Endothelial cell of umbilical vein (primary cell): ENCODE measurements around the gene PCED1B. TPM values are rescaled to one million over a fixed set of nuclear protein-coding genes. Genes with fewer than 3 reads are reported as not detected.

ENCODE experiments used
- BruUV-seq: library from RNA; stranded (reverse); fragments of 400-500 nt; replicated peaks from 2 replicates; lab custom pipeline; 2021; lab: Mats Ljungman, UMichigan
- CTCF ChIA-PET: fragments of 300-600, 350-600 bp; sonication (Branson Sonifier 250); formaldehyde crosslinking; loops from one replicate; lab custom pipeline; 2021; ENCODE audit warnings: antibody characterized with exemption, inconsistent platforms; lab: Charles Lee
- POLR2A ChIA-PET: fragments of 300-600, 350-600 bp; sonication (Branson Sonifier 250); formaldehyde crosslinking; loops from one replicate; lab custom pipeline; 2021; ENCODE audit warnings: antibody characterized with exemption, inconsistent platforms; lab: Charles Lee
- DNase-seq: peaks from one replicate; pipeline ENCODE4 v3.0.0-alpha.2; 2011; ENCODE audit warnings: low read depth, low spot score
- FAIRE-seq: peaks from 2 replicates; lab custom pipeline; 2011; peaks lifted over from hg19 to GRCh38; lab: Jason Lieb, UNC
- H2AFZ ChIP-seq: 2 replicates; pipeline ENCODE4 v1.6.0; 2012; ENCODE audit warnings: low read depth, low read length, control low read depth, inconsistent platforms
- H3K27ac ChIP-seq: 2 replicates; pipeline ENCODE4 v1.5.1; 2011; ENCODE audit warnings: low read depth, mild to moderate bottlenecking, control low read depth, low read length, moderate library complexity; ENCODE audit not compliant: insufficient read depth
- H3K27me3 ChIP-seq, 2 experiments: 2 replicates each; pipeline versions ENCODE4 v1.6.0 to v1.6.1; 2011; ENCODE audit warnings: low read length in 2 of 2, mixed read lengths in 1 of 2; ENCODE audit not compliant: control insufficient read depth in 2 of 2, insufficient read depth in 2 of 2
- H3K36me3 ChIP-seq, 2 experiments: 2 replicates in 1 of 2; 3 replicates in 1 of 2; pipeline ENCODE4 v1.5.1; 2011; ENCODE audit warnings: low read length in 2 of 2, mild to moderate bottlenecking in 1 of 2, moderate library complexity in 1 of 2; ENCODE audit not compliant: control insufficient read depth in 2 of 2, insufficient read depth in 2 of 2; ENCODE audit errors: extremely low read depth in 1 of 2
- H3K4me1 ChIP-seq: 3 replicates; pipeline ENCODE4 v1.5.1; 2011; ENCODE audit warnings: mild to moderate bottlenecking, low read length; ENCODE audit not compliant: control insufficient read depth, insufficient read depth; ENCODE audit errors: extremely low read depth
- H3K4me2 ChIP-seq: 2 replicates; pipeline ENCODE4 v1.6.1; 2011; ENCODE audit warnings: low read length, control low read depth, mixed read lengths; ENCODE audit not compliant: insufficient read depth
- H3K4me3 ChIP-seq, 3 experiments: fragments of 200-600 bp in 1 of 3; sonication (generic), shearing (Covaris generic) in 1 of 3; replicated peaks in 1 of 3; 2 replicates each; pipeline ENCODE4 v1.5.1; 2011 to 2016; ENCODE audit warnings: control low read depth in 3 of 3, low read length in 3 of 3, mild to moderate bottlenecking in 2 of 3, inconsistent platforms in 1 of 3, low read depth in 1 of 3, moderate library complexity in 1 of 3; ENCODE audit not compliant: insufficient read depth in 1 of 3
- H3K79me2 ChIP-seq: 2 replicates; pipeline ENCODE4 v1.6.0; 2012; ENCODE audit warnings: low read length, inconsistent platforms; ENCODE audit not compliant: control insufficient read depth, insufficient read depth
- H3K9ac ChIP-seq: replicated peaks from 2 replicates; pipeline ENCODE3; 2011; ENCODE audit warnings: low read length, control low read depth; ENCODE audit not compliant: insufficient read depth; ENCODE audit errors: extremely low read depth
- H3K9me1 ChIP-seq: replicated peaks from 3 replicates; pipeline ENCODE4 v1.6.0; 2011; ENCODE audit warnings: mild to moderate bottlenecking, low read length; ENCODE audit not compliant: control insufficient read depth, insufficient read depth; ENCODE audit errors: extremely low read depth
- H3K9me3 ChIP-seq: replicated peaks from 2 replicates; pipeline ENCODE4 v1.5.1; 2012; ENCODE audit warnings: low read length, inconsistent platforms; ENCODE audit not compliant: control insufficient read depth, insufficient read depth
- H4K20me1 ChIP-seq: replicated peaks from 2 replicates; pipeline ENCODE3; 2011; ENCODE audit warnings: mild to moderate bottlenecking, low read length; ENCODE audit not compliant: control insufficient read depth, insufficient read depth; ENCODE audit errors: extremely low read depth
- EZH2 ChIP-seq: IDR thresholded peaks from 2 replicates; pipeline ENCODE4 v1.6.1; 2012; ENCODE audit warnings: borderline replicate concordance, low read depth, mild to moderate bottlenecking, moderate library complexity, low read length, inconsistent platforms; ENCODE audit not compliant: severe bottlenecking
- FOS ChIP-seq: IDR thresholded peaks from 2 replicates; pipeline ENCODE4 v1.6.1; 2011; ENCODE audit warnings: mild to moderate bottlenecking, low read length, moderate library complexity, borderline replicate concordance; ENCODE audit not compliant: insufficient read depth
- GATA2 ChIP-seq: IDR thresholded peaks from 2 replicates; pipeline ENCODE4 v1.7.0; 2011; ENCODE audit warnings: low read depth, mild to moderate bottlenecking, moderate library complexity, mixed read lengths, low read length; ENCODE audit not compliant: insufficient read length, insufficient read depth
- JUN ChIP-seq: IDR thresholded peaks from 2 replicates; pipeline ENCODE4 v1.6.1; 2011; ENCODE audit warnings: borderline replicate concordance, low read depth; ENCODE audit not compliant: insufficient read length, insufficient read depth
- MYC ChIP-seq: IDR thresholded peaks from one replicate; pipeline ENCODE4 v1.6.1; 2011; ENCODE audit warnings: mild to moderate bottlenecking, low read depth, low read length
- POLR2A ChIP-seq: IDR thresholded peaks from 2 replicates; pipeline ENCODE4 v1.6.1; 2012; ENCODE audit warnings: low read depth, mild to moderate bottlenecking, control low read depth, low read length
- POLR2AphosphoS5 ChIP-seq: IDR thresholded peaks from 2 replicates; pipeline ENCODE4 v1.6.1; 2012; ENCODE audit warnings: low read depth, mild to moderate bottlenecking, control low read depth, low read length, moderate library complexity; ENCODE audit not compliant: insufficient read depth
- dilution Hi-C: fragments of 300-500 bp; cut with MboI; formaldehyde crosslinking; loops from one replicate; pipeline ENCODE4 v1.15.0; 2019; ENCODE audit warnings: low sequenced_read_pairs; ENCODE audit not compliant: extremely low pct_ligation_motif_present
- intact Hi-C: fragments of 100-400 bp; cut with micrococcal nuclease; formaldehyde crosslinking; loops from one replicate; pipeline ENCODE4 v1.10.0; 2022
- polyA plus RNA-seq, 4 experiments: library from polyadenylated mRNA; depleted of rRNA in 3 of 4; stranded (reverse) in 3 of 4; unstranded in 1 of 4; fragments of >200 nt; gene quantifications; 2 replicates each; pipeline versions ENCODE4 v1.2.1 to v1.2.3, GENCODE V29; 2011 to 2012; ENCODE audit warnings: missing spikeins in 1 of 4
- total RNA-seq: library from RNA; stranded (reverse); gene quantifications from 2 replicates; pipeline ENCODE4 v1.2.3, GENCODE V29; 2021
- TF ChIP-seq, protein P1 (sequence below), 2 donors: IDR thresholded peaks; 1 replicate in 1 of 2; 2 replicates in 1 of 2; pipeline ENCODE4 v1.5.1; 2011; ENCODE audit warnings: low read length in 2 of 2, mild to moderate bottlenecking in 2 of 2, moderate library complexity in 2 of 2, control low read depth in 1 of 2, inconsistent platforms in 1 of 2, low read depth in 1 of 2; ENCODE audit not compliant: insufficient read depth in 1 of 2; ENCODE audit errors: extremely low read depth in 1 of 2
- TF ChIP-seq, protein P2 (sequence below): IDR thresholded peaks from 2 replicates; pipeline ENCODE4 v1.6.1; 2011; ENCODE audit not compliant: insufficient read depth, insufficient read length

PCED1B gene
- total and polyA plus RNA-seq, 2 donors (not counting 3 experiments of a cell fraction or from before 2014, with no cell fraction given): 1.7 to 2.6 TPM

DNA sequence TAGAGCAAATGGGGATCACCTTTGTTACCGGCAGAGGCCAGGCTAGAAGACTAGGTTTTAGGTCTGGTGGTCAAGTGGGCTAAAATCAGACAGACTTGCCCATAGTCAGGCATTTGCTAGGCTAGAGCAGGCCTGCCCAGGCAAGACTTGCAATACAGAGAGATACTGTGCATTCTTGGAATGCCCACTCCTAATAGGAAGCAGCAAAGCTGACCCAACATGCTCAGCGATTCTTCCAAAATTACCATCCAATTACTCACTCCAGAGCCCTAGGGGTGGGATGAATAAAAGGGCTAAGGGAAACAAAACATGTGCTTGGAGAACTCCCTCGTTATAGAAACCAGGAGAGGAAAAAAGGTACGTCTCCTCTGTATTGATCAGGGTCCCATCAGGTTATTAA lies 188.2 kb downstream of the PCED1B start:
- H3K36me3 ChIP-seq: no peaks in the 10 kb centered on the region
- no TSS peak for BruUV-seq
- no peaks in the 10 kb centered on the region for H3K9me1 ChIP-seq
- H3K4me3 ChIP-seq: no peak overlapping the region
- no peak for FAIRE-seq
- no peak overlapping the region for H3K9ac ChIP-seq
- intact Hi-C loops (no loop called here), dilution Hi-C loops (no loop called here)
- H3K27me3 ChIP-seq: peaks cover 5 to 15% of the 10 kb centered on the region in 2 experiments
- no peaks in the 10 kb centered on the region for H3K79me2 ChIP-seq
- no peak overlapping the region for H3K4me2 ChIP-seq
- no peak overlapping the region for H2AFZ ChIP-seq
- H3K9me3 ChIP-seq: no peaks in the 10 kb centered on the region
- ChIA-PET POLR2A (no interaction called here), CTCF (interaction anchor here (1.0 to 1.2 kb wide), 3 partner anchors 11 to 196 kb away, joined by 3 to 4 read pairs (median 4); partner anchors contain the start of genes AMIGO2 and PCED1B)
- H3K4me1 ChIP-seq: no peaks in the 10 kb centered on the region
- no peaks in the 10 kb centered on the region for H4K20me1 ChIP-seq
- DNase-seq: no peak
- no peak overlapping the region for H3K27ac ChIP-seq
- TF ChIP-seq, protein P1, sequence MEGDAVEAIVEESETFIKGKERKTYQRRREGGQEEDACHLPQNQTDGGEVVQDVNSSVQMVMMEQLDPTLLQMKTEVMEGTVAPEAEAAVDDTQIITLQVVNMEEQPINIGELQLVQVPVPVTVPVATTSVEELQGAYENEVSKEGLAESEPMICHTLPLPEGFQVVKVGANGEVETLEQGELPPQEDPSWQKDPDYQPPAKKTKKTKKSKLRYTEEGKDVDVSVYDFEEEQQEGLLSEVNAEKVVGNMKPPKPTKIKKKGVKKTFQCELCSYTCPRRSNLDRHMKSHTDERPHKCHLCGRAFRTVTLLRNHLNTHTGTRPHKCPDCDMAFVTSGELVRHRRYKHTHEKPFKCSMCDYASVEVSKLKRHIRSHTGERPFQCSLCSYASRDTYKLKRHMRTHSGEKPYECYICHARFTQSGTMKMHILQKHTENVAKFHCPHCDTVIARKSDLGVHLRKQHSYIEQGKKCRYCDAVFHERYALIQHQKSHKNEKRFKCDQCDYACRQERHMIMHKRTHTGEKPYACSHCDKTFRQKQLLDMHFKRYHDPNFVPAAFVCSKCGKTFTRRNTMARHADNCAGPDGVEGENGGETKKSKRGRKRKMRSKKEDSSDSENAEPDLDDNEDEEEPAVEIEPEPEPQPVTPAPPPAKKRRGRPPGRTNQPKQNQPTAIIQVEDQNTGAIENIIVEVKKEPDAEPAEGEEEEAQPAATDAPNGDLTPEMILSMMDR (IDR thresholded peaks at IDR 0.05; ENCODE audit: extremely low read depth in 1 of 2, insufficient read depth in 1 of 2, low read depth in 1 of 2, low read length in 2 of 2): no peak
- TF ChIP-seq JUN (no peak), GATA2 (no peak), MYC (no peak), EZH2 (no peak), POLR2AphosphoS5 (no peak), POLR2A (no peak), FOS (no peak)
- TF ChIP-seq, protein P2, sequence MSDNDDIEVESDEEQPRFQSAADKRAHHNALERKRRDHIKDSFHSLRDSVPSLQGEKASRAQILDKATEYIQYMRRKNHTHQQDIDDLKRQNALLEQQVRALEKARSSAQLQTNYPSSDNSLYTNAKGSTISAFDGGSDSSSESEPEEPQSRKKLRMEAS: no peak
